SU-DHL-6 (cell line): Measurements from ENCODE around the gene GJA3.

Source experiments
- H2AFZ ChIP-seq: fragments of 200-600 bp; sonication (generic); 2 replicates; pipeline ENCODE4 v1.6.1; 2014; ENCODE audit warnings: low read depth, mild to moderate bottlenecking, moderate library complexity, mixed read lengths, antibody characterized with exemption, low read length; ENCODE audit not compliant: severe bottlenecking
- H3F3A ChIP-seq: fragments of 200-600 bp; shearing (Covaris generic); 2 replicates; pipeline ENCODE4 v1.6.0; 2016; ENCODE audit warnings: antibody characterized with exemption, mild to moderate bottlenecking; ENCODE audit not compliant: insufficient read depth
- H3K27ac ChIP-seq: fragments of 200-600 bp; sonication (generic); 2 replicates; pipeline ENCODE4 v1.5.1; 2016; ENCODE audit warnings: low read depth, mild to moderate bottlenecking, low read length, moderate library complexity, mixed read lengths
- H3K27me3 ChIP-seq: fragments of 200-600 bp; sonication (generic), shearing (Covaris generic); 2 replicates; pipeline ENCODE4 v1.6.0; 2014; ENCODE audit warnings: mild to moderate bottlenecking, low read length
- H3K36me3 ChIP-seq: fragments of 200-600 bp; sonication (generic); 2 replicates; pipeline ENCODE4 v1.6.1; 2014; ENCODE audit warnings: mild to moderate bottlenecking, low read length, mixed read lengths
- H3K4me2 ChIP-seq: fragments of 300-600, 200-600 bp; shearing (Covaris generic), sonication (generic); 2 replicates; pipeline ENCODE4 v1.6.0; 2014; ENCODE audit warnings: low read length, low read depth, mild to moderate bottlenecking; ENCODE audit not compliant: poor library complexity, severe bottlenecking
- H3K4me3 ChIP-seq: fragments of 200-600 bp; sonication (generic); 2 replicates; pipeline ENCODE4 v1.5.1; 2014; ENCODE audit warnings: antibody characterized with exemption, low read length, mild to moderate bottlenecking, mixed read lengths; ENCODE audit not compliant: insufficient read depth, poor library complexity, severe bottlenecking
- H3K79me2 ChIP-seq: fragments of 200-600 bp; sonication (generic); 2 replicates; pipeline ENCODE4 v1.6.1; 2014; ENCODE audit warnings: mild to moderate bottlenecking, low read length, moderate library complexity; ENCODE audit not compliant: insufficient read depth
- H3K9ac ChIP-seq: fragments of 200-600 bp; sonication (generic); 2 replicates; pipeline ENCODE4 v1.7.0; 2014; ENCODE audit warnings: mild to moderate bottlenecking, low read length
- H3K9me2 ChIP-seq: fragments of 200-600 bp; sonication (generic); replicated peaks from 2 replicates; pipeline ENCODE4 v1.6.1; 2014; ENCODE audit warnings: low read length; ENCODE audit not compliant: insufficient read depth
- H3K9me3 ChIP-seq: fragments of 200-600 bp; sonication (generic); 2 replicates; pipeline ENCODE4 v1.6.1; 2014; ENCODE audit warnings: low read length, mixed read lengths; ENCODE audit not compliant: insufficient read depth
- H4K20me1 ChIP-seq: fragments of 200-600 bp; sonication (generic); 2 replicates; pipeline ENCODE4 v1.6.1; 2014; ENCODE audit warnings: low read depth, mild to moderate bottlenecking, antibody characterized with exemption, low read length, moderate library complexity, mixed read lengths
- EZH2phosphoT487 ChIP-seq: fragments of 200-600 bp; sonication (generic), shearing (Covaris generic); conservative IDR thresholded peaks from 2 replicates; pipeline ENCODE4 v1.6.1; 2018; ENCODE audit warnings: mild to moderate bottlenecking, antibody characterized with exemption, low read length, moderate library complexity, mixed read lengths
- TF ChIP-seq, protein P1 (sequence below): fragments of 200-600 bp; sonication (generic); IDR thresholded peaks from one replicate; pipeline ENCODE4 v1.5.1; 2017; ENCODE audit warnings: antibody characterized with exemption, mild to moderate bottlenecking, low read length, moderate library complexity; ENCODE audit not compliant: insufficient read depth, poor library complexity, severe bottlenecking

Gene GJA3

DNA sequence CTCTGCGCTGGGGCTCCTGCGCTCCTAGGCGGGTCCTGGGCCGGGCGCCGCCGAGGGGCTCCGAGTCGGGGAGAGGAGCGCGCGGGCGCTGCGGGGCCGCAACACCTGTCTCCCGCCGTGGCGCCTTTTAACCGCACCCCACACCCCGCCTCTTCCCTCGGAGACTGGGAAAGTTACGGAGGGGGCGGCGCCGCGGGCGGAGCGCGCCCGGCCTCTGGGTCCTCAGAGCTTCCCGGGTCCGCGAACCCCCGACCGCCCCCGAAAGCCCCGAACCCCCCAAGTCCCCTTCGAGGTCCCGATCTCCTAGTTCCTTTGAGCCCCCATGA, 31.9 kb upstream of the GJA3 start, which contains the start of gene GJB2:
Gene GJB2 (minus strand): TSS at position 103 of the 326 bp plus-strand sequence. CDS start 3,357 bp downstream, outside the sequence.
- Histone ChIP-seq H3K9me2 (no peaks in the 10 kb centered on the region), H3K9me3 (no peaks in the 10 kb centered on the region), H2AFZ (no peak within 1 kb of the TSS), H3K36me3 (no peaks in the 10 kb centered on the region), H3K79me2 (no peaks in the 10 kb centered on the region), H3K4me2 (no peak within 1 kb of the TSS), H3K4me3 (no peak within 1 kb of the TSS), H4K20me1 (no peaks in the 10 kb centered on the region), H3K9ac (no peak within 1 kb of the TSS), H3K27ac (no peak within 1 kb of the TSS), H3F3A (no peaks in the 10 kb centered on the region), H3K27me3 (no peaks in the 10 kb centered on the region)
- TF ChIP-seq, protein P1, sequence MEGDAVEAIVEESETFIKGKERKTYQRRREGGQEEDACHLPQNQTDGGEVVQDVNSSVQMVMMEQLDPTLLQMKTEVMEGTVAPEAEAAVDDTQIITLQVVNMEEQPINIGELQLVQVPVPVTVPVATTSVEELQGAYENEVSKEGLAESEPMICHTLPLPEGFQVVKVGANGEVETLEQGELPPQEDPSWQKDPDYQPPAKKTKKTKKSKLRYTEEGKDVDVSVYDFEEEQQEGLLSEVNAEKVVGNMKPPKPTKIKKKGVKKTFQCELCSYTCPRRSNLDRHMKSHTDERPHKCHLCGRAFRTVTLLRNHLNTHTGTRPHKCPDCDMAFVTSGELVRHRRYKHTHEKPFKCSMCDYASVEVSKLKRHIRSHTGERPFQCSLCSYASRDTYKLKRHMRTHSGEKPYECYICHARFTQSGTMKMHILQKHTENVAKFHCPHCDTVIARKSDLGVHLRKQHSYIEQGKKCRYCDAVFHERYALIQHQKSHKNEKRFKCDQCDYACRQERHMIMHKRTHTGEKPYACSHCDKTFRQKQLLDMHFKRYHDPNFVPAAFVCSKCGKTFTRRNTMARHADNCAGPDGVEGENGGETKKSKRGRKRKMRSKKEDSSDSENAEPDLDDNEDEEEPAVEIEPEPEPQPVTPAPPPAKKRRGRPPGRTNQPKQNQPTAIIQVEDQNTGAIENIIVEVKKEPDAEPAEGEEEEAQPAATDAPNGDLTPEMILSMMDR, result no peak
- TF ChIP-seq EZH2phosphoT487, result no peak

DNA sequence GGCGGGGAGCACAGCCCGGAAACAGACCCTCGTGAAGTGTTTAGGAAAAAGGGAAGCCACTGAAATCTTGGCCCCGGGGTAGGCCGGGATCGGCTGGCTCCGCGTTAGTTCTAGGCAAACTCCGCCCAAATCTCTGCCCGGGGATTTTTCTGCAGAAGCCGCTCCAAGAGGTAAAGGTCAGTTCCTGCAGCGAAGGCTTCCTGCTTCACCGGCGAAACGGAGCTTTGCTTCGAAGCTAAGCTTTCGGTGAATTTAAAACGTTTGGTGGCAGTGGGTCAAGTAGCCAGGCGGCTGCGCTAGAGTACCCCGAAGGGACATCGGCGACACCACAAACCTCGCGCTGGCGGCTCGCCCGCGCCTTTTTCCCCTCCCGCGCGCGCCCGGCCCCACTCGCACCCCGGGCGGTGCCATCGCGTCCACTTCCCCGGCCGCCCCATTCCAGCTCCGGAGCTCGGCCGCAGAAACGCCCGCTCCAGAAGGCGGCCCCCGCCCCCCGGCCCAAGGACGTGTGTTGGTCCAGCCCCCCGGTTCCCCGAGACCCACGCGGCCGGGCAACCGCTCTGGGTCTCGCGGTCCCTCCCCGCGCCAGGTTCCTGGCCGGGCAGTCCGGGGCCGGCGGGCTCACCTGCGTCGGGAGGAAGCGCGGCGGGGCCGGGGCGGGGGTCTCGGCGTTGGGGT, 31.4 kb upstream of the GJA3 start:
- no peaks in the 10 kb centered on the region for H3K36me3 ChIP-seq
- H3K4me3 ChIP-seq, result no peak overlapping the region
- no peak overlapping the region for H3K4me2 ChIP-seq
- H3K9me2 ChIP-seq, result no peaks in the 10 kb centered on the region
- no peaks in the 10 kb centered on the region for H3K79me2 ChIP-seq
- TF ChIP-seq, protein P1, result no peak
- no peak for TF ChIP-seq EZH2phosphoT487
- H3K27ac ChIP-seq, result no peak overlapping the region
- H3K9me3 ChIP-seq, result no peaks in the 10 kb centered on the region
- no peaks in the 10 kb centered on the region for H4K20me1 ChIP-seq
- no peak overlapping the region for H3K9ac ChIP-seq
- H3F3A ChIP-seq, result no peaks in the 10 kb centered on the region
- H3K27me3 ChIP-seq, result no peaks in the 10 kb centered on the region
- no peak overlapping the region for H2AFZ ChIP-seq

DNA sequence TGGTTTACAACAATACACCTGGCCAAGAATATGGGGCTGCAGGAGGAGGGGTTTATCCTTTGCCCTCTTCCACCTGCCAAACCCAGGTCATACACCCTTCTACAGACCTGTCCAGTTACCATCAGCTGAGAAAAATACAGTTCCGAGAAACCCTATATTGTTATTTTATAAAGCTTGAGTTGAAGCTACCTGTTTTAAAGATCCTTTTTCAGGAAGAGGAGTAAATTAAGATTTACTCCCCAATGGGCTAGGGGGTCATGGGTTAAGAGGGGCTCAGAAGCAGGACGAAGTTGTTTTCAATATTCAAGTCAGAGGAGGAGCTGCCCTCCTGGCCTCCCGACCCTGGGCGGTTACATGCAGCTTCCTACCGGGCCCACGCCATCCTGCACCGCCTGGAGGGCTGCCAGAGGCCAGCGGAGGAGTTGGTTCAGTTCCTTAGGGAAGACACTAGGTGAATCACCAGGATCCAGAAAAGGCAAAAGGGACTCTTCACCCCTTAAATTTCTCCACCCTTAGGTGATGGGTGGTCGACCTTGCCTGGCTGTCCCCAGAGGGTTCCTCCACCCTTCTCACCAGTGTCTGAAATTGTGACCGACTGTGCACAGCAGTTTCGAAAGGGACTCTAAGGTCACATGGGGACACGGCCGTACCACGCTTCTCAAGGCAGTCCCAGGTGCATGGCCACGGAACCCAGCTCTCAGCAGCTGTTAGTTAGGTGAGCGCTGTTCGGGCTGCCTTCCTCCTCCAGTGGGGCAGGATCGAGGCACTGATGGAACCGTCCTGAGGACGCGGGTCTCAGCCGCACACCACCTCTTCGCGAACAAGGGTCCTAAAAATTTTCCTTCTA, 30.7 kb upstream of the GJA3 start:
- H3K79me2 ChIP-seq, result no peaks in the 10 kb centered on the region
- no peaks in the 10 kb centered on the region for H3F3A ChIP-seq
- TF ChIP-seq EZH2phosphoT487, result no peak
- TF ChIP-seq, protein P1, result no peak
- no peaks in the 10 kb centered on the region for H4K20me1 ChIP-seq
- H2AFZ ChIP-seq, result no peak overlapping the region
- no peaks in the 10 kb centered on the region for H3K27me3 ChIP-seq
- no peaks in the 10 kb centered on the region for H3K36me3 ChIP-seq
- no peak overlapping the region for H3K9ac ChIP-seq
- no peak overlapping the region for H3K4me3 ChIP-seq
- no peak overlapping the region for H3K4me2 ChIP-seq
- H3K9me3 ChIP-seq, result no peaks in the 10 kb centered on the region
- no peaks in the 10 kb centered on the region for H3K9me2 ChIP-seq
- no peak overlapping the region for H3K27ac ChIP-seq
